ENCODE measurements around the gene MICALL1.

MICALL1 gene

DNA sequence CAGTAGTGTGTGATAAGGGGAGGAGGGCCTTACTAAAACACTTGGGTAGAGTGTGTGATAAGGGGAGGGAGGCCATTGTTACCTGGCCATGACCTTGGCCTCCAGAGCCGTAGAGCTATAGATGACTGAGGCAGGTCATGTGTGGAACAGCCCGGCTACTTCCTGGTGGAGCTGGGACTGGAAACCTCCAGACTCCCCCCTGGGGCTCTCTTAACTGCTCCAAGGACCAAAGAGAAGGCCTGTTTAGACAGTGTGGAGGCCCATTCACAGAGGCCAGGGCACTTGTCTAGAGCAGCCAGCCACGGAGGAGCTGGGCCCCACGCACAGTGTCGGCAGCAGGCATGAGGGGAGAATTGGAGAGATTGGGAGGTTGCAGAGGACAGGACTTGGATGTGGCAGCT lies 12.5 kb upstream of the MICALL1 start:
- H3K4me3 ChIP-seq (ENCODE audit: low read depth, low read length) = no peak overlapping the region
- DNase-seq (ENCODE audit: low read depth, low spot score) = no peak
- POLR2A ChIA-PET = interaction anchor here (1.8 kb wide), 1 partner anchor 13 kb away, joined by 8 read pairs; the partner anchor contains the start of gene MICALL1
- CTCF ChIA-PET = interaction anchor here (1.0 to 2.5 kb wide), 3 partner anchors 11 to 72 kb away, joined by 3 to 10 read pairs (median 3); no protein-coding TSS in a partner anchor
- TF ChIP-seq, protein P1, sequence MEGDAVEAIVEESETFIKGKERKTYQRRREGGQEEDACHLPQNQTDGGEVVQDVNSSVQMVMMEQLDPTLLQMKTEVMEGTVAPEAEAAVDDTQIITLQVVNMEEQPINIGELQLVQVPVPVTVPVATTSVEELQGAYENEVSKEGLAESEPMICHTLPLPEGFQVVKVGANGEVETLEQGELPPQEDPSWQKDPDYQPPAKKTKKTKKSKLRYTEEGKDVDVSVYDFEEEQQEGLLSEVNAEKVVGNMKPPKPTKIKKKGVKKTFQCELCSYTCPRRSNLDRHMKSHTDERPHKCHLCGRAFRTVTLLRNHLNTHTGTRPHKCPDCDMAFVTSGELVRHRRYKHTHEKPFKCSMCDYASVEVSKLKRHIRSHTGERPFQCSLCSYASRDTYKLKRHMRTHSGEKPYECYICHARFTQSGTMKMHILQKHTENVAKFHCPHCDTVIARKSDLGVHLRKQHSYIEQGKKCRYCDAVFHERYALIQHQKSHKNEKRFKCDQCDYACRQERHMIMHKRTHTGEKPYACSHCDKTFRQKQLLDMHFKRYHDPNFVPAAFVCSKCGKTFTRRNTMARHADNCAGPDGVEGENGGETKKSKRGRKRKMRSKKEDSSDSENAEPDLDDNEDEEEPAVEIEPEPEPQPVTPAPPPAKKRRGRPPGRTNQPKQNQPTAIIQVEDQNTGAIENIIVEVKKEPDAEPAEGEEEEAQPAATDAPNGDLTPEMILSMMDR (IDR thresholded peaks at IDR 0.05; ENCODE audit: insufficient read depth, low read length, missing control alignments) = no peak

DNA sequence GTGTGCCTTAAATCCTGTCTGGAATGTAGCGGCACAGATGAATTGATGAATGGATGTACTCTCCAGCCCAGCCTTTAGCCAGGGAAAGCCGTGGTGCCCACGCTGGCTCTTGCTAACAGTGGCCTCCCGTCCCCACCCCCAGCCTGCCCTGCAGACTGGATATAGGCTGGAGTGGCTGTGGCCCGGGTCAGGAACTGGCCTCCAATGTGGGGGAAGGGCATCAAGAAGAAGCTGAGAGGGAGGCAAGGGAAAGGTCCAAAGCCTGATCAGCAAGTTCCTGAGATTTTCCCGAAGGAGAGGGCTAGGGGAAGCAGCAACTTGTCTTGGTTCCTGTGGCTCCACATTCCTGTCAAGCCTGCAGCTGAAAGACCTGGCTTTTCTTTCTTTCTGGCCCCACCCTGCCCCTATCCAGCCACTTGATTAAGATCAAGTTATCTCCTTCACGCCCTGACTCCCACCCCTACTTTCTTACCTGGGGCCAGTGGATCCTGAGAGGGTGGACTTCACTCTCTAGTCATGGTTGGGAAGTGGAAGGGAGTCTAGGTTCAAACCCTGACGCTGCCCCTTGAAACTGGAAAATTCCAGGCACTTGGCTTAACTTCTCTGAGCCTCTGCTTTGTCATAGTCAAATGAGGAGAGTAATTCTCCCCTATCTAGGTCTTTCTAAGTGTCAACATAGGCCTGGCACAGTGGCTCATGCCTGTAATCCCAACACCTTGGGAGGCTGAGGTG lies 11.0 kb upstream of the MICALL1 start:
- no peak for DNase-seq (ENCODE audit: low read depth, low spot score)
- ChIA-PET CTCF (interaction anchor here (0.9 to 7.6 kb wide), 4 partner anchors 7 to 71 kb away, joined by 3 to 103 read pairs (median 4); partner anchors contain the start of gene MICALL1), POLR2A (interaction anchor here (1.5 to 3.1 kb wide), 2 partner anchors 8 to 10 kb away, joined by 6 to 14 read pairs; partner anchors contain the start of gene MICALL1)
- no peak overlapping the region for H3K4me3 ChIP-seq (ENCODE audit: low read depth, low read length)
- TF ChIP-seq, protein P1 (IDR thresholded peaks at IDR 0.05; ENCODE audit: insufficient read depth, low read length, missing control alignments) = no peak

DNA sequence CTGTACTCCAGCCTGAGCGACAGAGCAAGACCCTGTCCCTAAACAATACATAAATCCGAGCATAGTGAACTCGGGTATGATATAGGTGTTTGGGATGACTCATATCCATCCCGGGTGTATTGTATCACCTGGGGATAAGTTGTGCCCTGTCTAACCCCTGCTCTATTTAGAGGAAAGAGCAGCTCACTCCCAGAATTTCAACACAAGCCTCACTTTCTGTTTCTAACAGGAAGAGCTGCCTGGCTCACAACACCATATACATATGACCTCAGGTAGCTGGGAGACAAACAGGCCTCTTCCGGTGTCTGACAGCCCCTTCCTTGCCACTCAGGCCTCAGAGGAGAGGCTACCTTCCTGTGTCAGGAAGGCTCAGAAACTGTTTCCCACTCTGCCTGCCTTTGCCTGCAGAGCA lies 9.9 kb upstream of the MICALL1 start:
- POLR2A ChIA-PET = interaction anchor here (0.6 to 3.1 kb wide), 3 partner anchors 9 to 43 kb away, joined by 3 to 14 read pairs (median 6); partner anchors contain the start of gene MICALL1
- TF ChIP-seq, protein P1 (IDR thresholded peaks at IDR 0.05; ENCODE audit: insufficient read depth, low read length, missing control alignments) = no peak
- no peak for DNase-seq (ENCODE audit: low read depth, low spot score)
- H3K4me3 ChIP-seq (ENCODE audit: low read depth, low read length) = no peak overlapping the region
- CTCF ChIA-PET = interaction anchor here (0.8 to 7.6 kb wide), 6 partner anchors 8 to 79 kb away, joined by 3 to 103 read pairs (median 6); partner anchors contain the start of gene MICALL1

DNA sequence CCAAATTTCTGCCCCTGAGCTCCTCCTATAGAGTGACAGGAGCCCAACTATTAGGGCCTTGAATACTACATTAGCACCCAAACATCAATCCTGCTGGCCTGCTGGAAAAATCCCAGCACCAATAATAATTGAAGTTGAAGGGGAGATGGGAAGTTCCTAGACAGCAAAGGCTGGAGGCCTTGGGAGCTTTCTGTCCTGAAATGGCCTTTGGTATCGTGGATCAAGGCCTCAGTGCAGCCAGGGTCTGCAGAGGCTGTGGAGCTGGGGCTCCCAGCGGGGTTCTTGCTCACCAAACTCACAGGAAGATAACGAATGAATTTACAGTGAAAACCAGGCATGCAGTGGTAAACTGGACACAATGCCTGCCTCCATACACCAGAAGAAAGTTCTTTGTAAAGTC lies 9.2 kb upstream of the MICALL1 start:
- no peak overlapping the region for H3K4me3 ChIP-seq (ENCODE audit: low read depth, low read length)
- DNase-seq (ENCODE audit: low read depth, low spot score) = no peak
- ChIA-PET CTCF (interaction anchor here (1.4 to 7.6 kb wide), 4 partner anchors 9 to 37 kb away, joined by 5 to 103 read pairs (median 13); partner anchors contain the start of gene MICALL1), POLR2A (interaction anchor here (1.5 to 3.1 kb wide), 2 partner anchors 9 kb away, joined by 6 to 14 read pairs; partner anchors contain the start of gene MICALL1)
- TF ChIP-seq, protein P1 (IDR thresholded peaks at IDR 0.05; ENCODE audit: insufficient read depth, low read length, missing control alignments) = no peak

DNA sequence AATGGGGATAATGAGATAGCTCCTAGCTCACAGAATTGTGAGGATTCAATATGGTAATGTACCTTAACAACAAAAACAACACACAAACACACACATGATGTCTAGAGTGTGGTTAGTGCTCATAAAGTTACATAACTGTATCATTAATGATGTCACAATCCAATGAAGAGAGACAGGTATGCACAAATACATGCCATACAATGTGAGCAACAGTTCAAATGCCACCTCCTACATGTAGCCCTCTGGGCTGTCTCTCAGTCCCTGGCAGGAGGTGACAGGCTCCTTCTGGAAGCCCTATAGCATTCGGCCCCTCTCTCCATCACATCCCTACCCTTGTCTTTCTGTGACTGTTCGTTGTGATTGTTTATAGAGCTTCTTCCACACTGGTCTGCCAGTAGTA lies 8.3 kb upstream of the MICALL1 start:
- TF ChIP-seq, protein P1 (IDR thresholded peaks at IDR 0.05; ENCODE audit: insufficient read depth, low read length, missing control alignments) = no peak
- no peak for DNase-seq (ENCODE audit: low read depth, low spot score)
- H3K4me3 ChIP-seq (ENCODE audit: low read depth, low read length) = no peak overlapping the region
- CTCF ChIA-PET = interaction anchor here (1.0 to 7.6 kb wide), 6 partner anchors 8 to 36 kb away, joined by 3 to 103 read pairs (median 9); partner anchors contain the start of gene MICALL1
- POLR2A ChIA-PET = interaction anchor here (3.1 kb wide), 1 partner anchor 10 kb away, joined by 14 read pairs; no protein-coding TSS in a partner anchor

Measured in AG04449 (cell line).